ENCODE data around the gene TPP1. TPM values are rescaled to one million over a fixed set of nuclear protein-coding genes. Genes with fewer than 3 reads are reported as not detected.

Gene TPP1
- total and polyA plus RNA-seq, 4 donors = 31.1 to 81.2 (median 56.7) TPM

GRCh38 chr11:6656936-6657335 is 37.7 kb upstream of the TPP1 start:
- peak in 1 of 6 donors; percentile 44 for DNase-seq (ENCODE audit: low read depth in 4 of 6, low spot score in 6 of 6)
- no peak overlapping the region for H3K4me3 ChIP-seq (ENCODE audit: low read depth, low read length)
- no peaks in the 10 kb centered on the region for H3K36me3 ChIP-seq (ENCODE audit: control insufficient read depth, insufficient read depth, low read length)
- peaks cover 4% of the 10 kb centered on the region for H3K27me3 ChIP-seq (ENCODE audit: control insufficient read depth, insufficient read depth, low read length)
- WGBS (ENCODE audit: insufficient coverage) = 32% methylated on average over 3 of the region's 5 CpGs
- peak overlapping the region; percentile 25 for H3K27ac ChIP-seq (ENCODE audit: low read depth, low read length)
- H3K9me3 ChIP-seq (ENCODE audit: control insufficient read depth, insufficient read depth, low read length) = no peaks in the 10 kb centered on the region
- H3K4me1 ChIP-seq (ENCODE audit: control insufficient read depth, insufficient read depth, low read length) = peaks cover 16% of the 10 kb centered on the region

GRCh38 chr11:6656584-6656915 is 37.3 kb upstream of the TPP1 start:
- H3K9me3 ChIP-seq (ENCODE audit: control insufficient read depth, insufficient read depth, low read length) = no peaks in the 10 kb centered on the region
- 37% methylated on average over 3 of the region's 4 CpGs for WGBS (ENCODE audit: insufficient coverage)
- DNase-seq (ENCODE audit: low read depth in 4 of 6, low spot score in 6 of 6) = peak in 1 of 6 donors; percentile 38
- peaks cover 4% of the 10 kb centered on the region for H3K27me3 ChIP-seq (ENCODE audit: control insufficient read depth, insufficient read depth, low read length)
- peak overlapping the region; percentile 63 for H3K4me3 ChIP-seq (ENCODE audit: low read depth, low read length)
- peak overlapping the region; percentile 25 for H3K27ac ChIP-seq (ENCODE audit: low read depth, low read length)
- H3K4me1 ChIP-seq (ENCODE audit: control insufficient read depth, insufficient read depth, low read length) = peaks cover 16% of the 10 kb centered on the region
- H3K36me3 ChIP-seq (ENCODE audit: control insufficient read depth, insufficient read depth, low read length) = no peaks in the 10 kb centered on the region

- DNase-seq (ENCODE audit: low read depth in 4 of 6, low spot score in 6 of 6) = peak in 3 of 6 donors; percentile 13 to 82 (median 80)
- Histone ChIP-seq H3K9me3 (ENCODE audit: control insufficient read depth, insufficient read depth, low read length) (no peaks in the 10 kb centered on the region), H3K27me3 (ENCODE audit: control insufficient read depth, insufficient read depth, low read length) (peaks cover 4% of the 10 kb centered on the region), H3K36me3 (ENCODE audit: control insufficient read depth, insufficient read depth, low read length) (peaks cover 3% of the 10 kb centered on the region), H3K4me1 (ENCODE audit: control insufficient read depth, insufficient read depth, low read length) (peaks cover 16% of the 10 kb centered on the region), H3K4me3 (ENCODE audit: low read depth, low read length) (peak within 1 kb of the TSS; percentile 63), H3K27ac (ENCODE audit: low read depth, low read length) (peak within 1 kb of the TSS; percentile 81)
- WGBS (ENCODE audit: insufficient coverage) = 1% methylated on average over 22 of the region's 56 CpGs
Observed at GRCh38 chr11:6655790-6656583, 36.8 kb upstream of the TPP1 start, which contains the start of gene DCHS1. TSS of gene DCHS1 (minus strand) at chr11:6655809. CDS start at chr11:6641613, 14,196 bp downstream.

GRCh38 chr11:6655020-6655789 is 36.0 kb upstream of the TPP1 start:
- under 1% methylated on average over 54 of the region's 84 CpGs for WGBS (ENCODE audit: insufficient coverage)
- peak overlapping the region; percentile 60 for H3K4me3 ChIP-seq (ENCODE audit: low read depth, low read length)
- H3K9me3 ChIP-seq (ENCODE audit: control insufficient read depth, insufficient read depth, low read length) = no peaks in the 10 kb centered on the region
- DNase-seq (ENCODE audit: low read depth in 4 of 6, low spot score in 6 of 6) = peak in 4 of 6 donors; percentile 13 to 89 (median 52)
- H3K4me1 ChIP-seq (ENCODE audit: control insufficient read depth, insufficient read depth, low read length) = peaks cover 16% of the 10 kb centered on the region
- peaks cover 4% of the 10 kb centered on the region for H3K27me3 ChIP-seq (ENCODE audit: control insufficient read depth, insufficient read depth, low read length)
- peaks cover 5% of the 10 kb centered on the region for H3K36me3 ChIP-seq (ENCODE audit: control insufficient read depth, insufficient read depth, low read length)
- H3K27ac ChIP-seq (ENCODE audit: low read depth, low read length) = peak overlapping the region; percentile 71

GRCh38 chr11:6654281-6655019 is 35.2 kb upstream of the TPP1 start:
- WGBS (ENCODE audit: insufficient coverage) = 26% methylated on average over 8 of the region's 9 CpGs
- Histone ChIP-seq H3K36me3 (ENCODE audit: control insufficient read depth, insufficient read depth, low read length) (peaks cover 11% of the 10 kb centered on the region), H3K9me3 (ENCODE audit: control insufficient read depth, insufficient read depth, low read length) (no peaks in the 10 kb centered on the region), H3K27ac (ENCODE audit: low read depth, low read length) (peak overlapping the region; percentile 71), H3K4me1 (ENCODE audit: control insufficient read depth, insufficient read depth, low read length) (peaks cover 16% of the 10 kb centered on the region), H3K27me3 (ENCODE audit: control insufficient read depth, insufficient read depth, low read length) (peaks cover 6% of the 10 kb centered on the region), H3K4me3 (ENCODE audit: low read depth, low read length) (peak overlapping the region; percentile 60)
- DNase-seq (ENCODE audit: low read depth in 4 of 6, low spot score in 6 of 6) = peak in 1 of 6 donors; percentile 22

- H3K4me3 ChIP-seq (ENCODE audit: low read depth, low read length) = no peak overlapping the region
- H3K9me3 ChIP-seq (ENCODE audit: control insufficient read depth, insufficient read depth, low read length) = no peaks in the 10 kb centered on the region
- H3K4me1 ChIP-seq (ENCODE audit: control insufficient read depth, insufficient read depth, low read length) = peaks cover 16% of the 10 kb centered on the region
- peaks cover 6% of the 10 kb centered on the region for H3K27me3 ChIP-seq (ENCODE audit: control insufficient read depth, insufficient read depth, low read length)
- WGBS (ENCODE audit: insufficient coverage) = 88% methylated on average over 2 of the region's 2 CpGs
- no peak overlapping the region for H3K27ac ChIP-seq (ENCODE audit: low read depth, low read length)
- peaks cover 15% of the 10 kb centered on the region for H3K36me3 ChIP-seq (ENCODE audit: control insufficient read depth, insufficient read depth, low read length)
- DNase-seq (ENCODE audit: low read depth in 4 of 6, low spot score in 6 of 6) = no peak
Observed at GRCh38 chr11:6653656-6654055, 34.4 kb upstream of the TPP1 start.

GRCh38 chr11:6653097-6653496 is 33.9 kb upstream of the TPP1 start:
- no peak overlapping the region for H3K27ac ChIP-seq (ENCODE audit: low read depth, low read length)
- 73% methylated on average over 1 of the region's 1 CpG for WGBS (ENCODE audit: insufficient coverage)
- no peaks in the 10 kb centered on the region for H3K9me3 ChIP-seq (ENCODE audit: control insufficient read depth, insufficient read depth, low read length)
- peaks cover 6% of the 10 kb centered on the region for H3K27me3 ChIP-seq (ENCODE audit: control insufficient read depth, insufficient read depth, low read length)
- H3K36me3 ChIP-seq (ENCODE audit: control insufficient read depth, insufficient read depth, low read length) = peaks cover 15% of the 10 kb centered on the region
- H3K4me3 ChIP-seq (ENCODE audit: low read depth, low read length) = no peak overlapping the region
- no peak for DNase-seq (ENCODE audit: low read depth in 4 of 6, low spot score in 6 of 6)
- peaks cover 16% of the 10 kb centered on the region for H3K4me1 ChIP-seq (ENCODE audit: control insufficient read depth, insufficient read depth, low read length)

- 43% methylated on average over 2 of the region's 3 CpGs for WGBS (ENCODE audit: insufficient coverage)
- Histone ChIP-seq H3K36me3 (ENCODE audit: control insufficient read depth, insufficient read depth, low read length) (peaks cover 16% of the 10 kb centered on the region), H3K4me1 (ENCODE audit: control insufficient read depth, insufficient read depth, low read length) (peaks cover 20% of the 10 kb centered on the region)
Observed at GRCh38 chr11:6652182-6652581, 33.0 kb upstream of the TPP1 start.

GRCh38 chr11:6650980-6651379 is 31.8 kb upstream of the TPP1 start:
- Histone ChIP-seq H3K4me3 (ENCODE audit: low read depth, low read length) (no peak overlapping the region), H3K27me3 (ENCODE audit: control insufficient read depth, insufficient read depth, low read length) (peaks cover 2% of the 10 kb centered on the region), H3K9me3 (ENCODE audit: control insufficient read depth, insufficient read depth, low read length) (no peaks in the 10 kb centered on the region), H3K27ac (ENCODE audit: low read depth, low read length) (no peak overlapping the region), H3K4me1 (ENCODE audit: control insufficient read depth, insufficient read depth, low read length) (peaks cover 28% of the 10 kb centered on the region), H3K36me3 (ENCODE audit: control insufficient read depth, insufficient read depth, low read length) (peaks cover 21% of the 10 kb centered on the region)
- WGBS (ENCODE audit: insufficient coverage) = 86% methylated on average over 6 of the region's 6 CpGs
- no peak for DNase-seq (ENCODE audit: low read depth in 4 of 6, low spot score in 6 of 6)

More at GRCh38 chr11:6652182-6652581, 33.0 kb upstream of the TPP1 start:
- Histone ChIP-seq H3K9me3 (ENCODE audit: control insufficient read depth, insufficient read depth, low read length) (no peaks in the 10 kb centered on the region), H3K27me3 (ENCODE audit: control insufficient read depth, insufficient read depth, low read length) (peaks cover 6% of the 10 kb centered on the region), H3K4me3 (ENCODE audit: low read depth, low read length) (no peak overlapping the region), H3K27ac (ENCODE audit: low read depth, low read length) (no peak overlapping the region)
- no peak for DNase-seq (ENCODE audit: low read depth in 4 of 6, low spot score in 6 of 6)

All from spinal cord (tissue), 10 donors.